HepG2 (cell line): ENCODE measurements around the gene CHAF1A. TPM values are rescaled to one million over a fixed set of nuclear protein-coding genes. Genes with fewer than 3 reads are reported as not detected.

ENCODE experiments used
- BCL6 ChIP-seq: IDR thresholded peaks from 2 replicates; pipeline ENCODE4 v1.6.1; 2016; ENCODE audit warnings: missing genetic modification reagents, missing compliant biosample characterization
- CEBPB ChIP-seq: IDR thresholded peaks from 2 replicates; pipeline ENCODE4 v1.6.1; 2011; ENCODE audit warnings: low read depth, low read length, improper control_type of control experiment, borderline replicate concordance
- DR1 ChIP-seq: sonication (generic); formaldehyde crosslinking; IDR thresholded peaks from 2 replicates; pipeline ENCODE4 v1.8.0; 2021; ENCODE audit warnings: mild to moderate bottlenecking, missing genetic modification reagents, inconsistent platforms
- EEA1 ChIP-seq: sonication (generic); formaldehyde crosslinking; IDR thresholded peaks from 2 replicates; pipeline ENCODE4 v1.5.1; 2020; ENCODE audit warnings: mild to moderate bottlenecking, missing genetic modification reagents, borderline replicate concordance
- HOXD1 ChIP-seq: sonication (generic); formaldehyde crosslinking; IDR thresholded peaks from 2 replicates; pipeline ENCODE4 v1.5.0; 2020; ENCODE audit warnings: missing genetic modification reagents
- KAT7 ChIP-seq: IDR thresholded peaks from 2 replicates; pipeline ENCODE4 v1.6.1; 2018; ENCODE audit warnings: borderline replicate concordance, missing compliant biosample characterization
- KLF16 ChIP-seq, 2 experiments: sonication (generic) in 1 of 2; formaldehyde crosslinking in 1 of 2; IDR thresholded peaks; 2 replicates each; pipeline versions ENCODE4 v1.6.1 to v1.8.0; 2016 to 2023; ENCODE audit warnings: missing genetic modification reagents in 2 of 2, missing compliant biosample characterization in 1 of 2
- MTA3 ChIP-seq: sonication (generic); formaldehyde crosslinking; IDR thresholded peaks from 2 replicates; pipeline ENCODE4 v1.4.0; 2020; ENCODE audit warnings: missing genetic modification reagents
- NFE2 ChIP-seq: sonication (generic); formaldehyde crosslinking; IDR thresholded peaks from 2 replicates; pipeline ENCODE4 v1.4.0; 2020; ENCODE audit warnings: missing genetic modification reagents
- NR2F6 ChIP-seq, 2 experiments: IDR thresholded peaks; 2 replicates each; pipeline ENCODE4 v1.6.1; 2016; ENCODE audit warnings: antibody characterized with exemption in 1 of 2, mild to moderate bottlenecking in 1 of 2
- PLRG1 ChIP-seq: fragments of 450-650 bp; conservative IDR thresholded peaks from 2 replicates; pipeline ENCODE4 v1.6.1; 2016
- POLR2AphosphoS5 ChIP-seq: IDR thresholded peaks from 2 replicates; pipeline ENCODE4 v1.6.1; 2012; ENCODE audit warnings: low read depth, low read length
- SAFB2 ChIP-seq: sonication (generic); formaldehyde crosslinking; IDR thresholded peaks from 2 replicates; pipeline ENCODE4 v1.5.1; 2020; ENCODE audit warnings: missing genetic modification reagents, low read depth, mild to moderate bottlenecking, borderline replicate concordance
- SP4 ChIP-seq: sonication (generic); formaldehyde crosslinking; IDR thresholded peaks from 2 replicates; pipeline ENCODE4 v1.8.1; 2023; ENCODE audit warnings: mild to moderate bottlenecking, missing genetic modification reagents
- ZBTB8A ChIP-seq: sonication (generic); formaldehyde crosslinking; IDR thresholded peaks from 2 replicates; pipeline ENCODE4 v1.4.0; 2020; ENCODE audit warnings: mild to moderate bottlenecking, low read depth, missing genetic modification reagents, borderline replicate concordance
- ZFYVE20 ChIP-seq: sonication (generic); formaldehyde crosslinking; IDR thresholded peaks from 2 replicates; pipeline ENCODE4 v1.8.0; 2023; ENCODE audit warnings: low read depth, mild to moderate bottlenecking, moderate library complexity, missing genetic modification reagents, borderline replicate concordance
- ZMYM4 ChIP-seq: sonication (generic); formaldehyde crosslinking; IDR thresholded peaks from 2 replicates; pipeline ENCODE4 v1.8.1; 2023; ENCODE audit warnings: mild to moderate bottlenecking, missing genetic modification reagents
- ZNF180 ChIP-seq: sonication (generic); formaldehyde crosslinking; IDR thresholded peaks from 2 replicates; pipeline ENCODE4 v1.4.0; 2020; ENCODE audit warnings: low read depth, missing genetic modification reagents, borderline replicate concordance
- ZNF224 ChIP-seq: sonication (generic); formaldehyde crosslinking; IDR thresholded peaks from 2 replicates; pipeline ENCODE4 v1.5.0; 2020; ENCODE audit warnings: mild to moderate bottlenecking, missing genetic modification reagents
- ZNF232 ChIP-seq: sonication (generic); formaldehyde crosslinking; IDR thresholded peaks from 2 replicates; pipeline ENCODE4 v1.4.0; 2020; ENCODE audit warnings: missing genetic modification reagents, borderline replicate concordance
- ZNF260 ChIP-seq: sonication (generic); formaldehyde crosslinking; IDR thresholded peaks from 2 replicates; pipeline ENCODE4 v1.4.0; 2020; ENCODE audit warnings: missing genetic modification reagents, low read depth, mild to moderate bottlenecking, borderline replicate concordance
- ZNF546 ChIP-seq: sonication (generic); formaldehyde crosslinking; conservative IDR thresholded peaks from 2 replicates; pipeline ENCODE4 v1.8.1; 2023; ENCODE audit warnings: mild to moderate bottlenecking, missing genetic modification reagents
- ZNF570 ChIP-seq: sonication (generic); formaldehyde crosslinking; IDR thresholded peaks from 2 replicates; pipeline ENCODE4 v1.4.0; 2020; ENCODE audit warnings: mild to moderate bottlenecking, missing genetic modification reagents, borderline replicate concordance
- polyA plus RNA-seq, 8 experiments: library from polyadenylated mRNA; depleted of rRNA in 3 of 8; stranded (reverse) in 7 of 8; unstranded in 1 of 8; fragments of >200 nt; fragmentation: Illumina TruSeq in 4 of 8; extraction: Trizol in 4 of 8; gene quantifications; 2 replicates each; pipeline versions ENCODE4 v1.2.1 to v1.2.3, GENCODE V29; 2011 to 2016; ENCODE audit warnings: low read depth in 4 of 8, missing spikeins in 1 of 8, mixed read lengths in 1 of 8; ENCODE audit not compliant: insufficient read depth in 1 of 8
- total RNA-seq, 5 experiments: library from RNA; depleted of rRNA; stranded (reverse); fragments of >200 nt; fragmentation: Illumina TruSeq; extraction: Trizol; gene quantifications; 2 replicates each; pipeline ENCODE4 v1.2.3, GENCODE V29; 2016; ENCODE audit warnings: low read depth in 1 of 5
- TF ChIP-seq, protein P1 (sequence below): IDR thresholded peaks from 2 replicates; pipeline ENCODE4 v1.6.1; 2012; ENCODE audit warnings: low read length, improper control_type of control experiment
- TF ChIP-seq, protein P2 (sequence below): sonication (generic); formaldehyde crosslinking; IDR thresholded peaks from 2 replicates; pipeline ENCODE4 v1.8.0; 2022; ENCODE audit warnings: mild to moderate bottlenecking, missing genetic modification reagents, moderate library complexity
- TF ChIP-seq, protein P3 (sequence below): sonication (generic); formaldehyde crosslinking; IDR thresholded peaks from 2 replicates; pipeline ENCODE4 v1.5.0; 2020; ENCODE audit warnings: missing genetic modification reagents

Gene CHAF1A
- total and polyA plus RNA-seq, 2 of the 13 experiments (the other 11 are each of a cell fraction or from before 2014, with no cell fraction given) = 11.0 to 34.8 TPM

DNA sequence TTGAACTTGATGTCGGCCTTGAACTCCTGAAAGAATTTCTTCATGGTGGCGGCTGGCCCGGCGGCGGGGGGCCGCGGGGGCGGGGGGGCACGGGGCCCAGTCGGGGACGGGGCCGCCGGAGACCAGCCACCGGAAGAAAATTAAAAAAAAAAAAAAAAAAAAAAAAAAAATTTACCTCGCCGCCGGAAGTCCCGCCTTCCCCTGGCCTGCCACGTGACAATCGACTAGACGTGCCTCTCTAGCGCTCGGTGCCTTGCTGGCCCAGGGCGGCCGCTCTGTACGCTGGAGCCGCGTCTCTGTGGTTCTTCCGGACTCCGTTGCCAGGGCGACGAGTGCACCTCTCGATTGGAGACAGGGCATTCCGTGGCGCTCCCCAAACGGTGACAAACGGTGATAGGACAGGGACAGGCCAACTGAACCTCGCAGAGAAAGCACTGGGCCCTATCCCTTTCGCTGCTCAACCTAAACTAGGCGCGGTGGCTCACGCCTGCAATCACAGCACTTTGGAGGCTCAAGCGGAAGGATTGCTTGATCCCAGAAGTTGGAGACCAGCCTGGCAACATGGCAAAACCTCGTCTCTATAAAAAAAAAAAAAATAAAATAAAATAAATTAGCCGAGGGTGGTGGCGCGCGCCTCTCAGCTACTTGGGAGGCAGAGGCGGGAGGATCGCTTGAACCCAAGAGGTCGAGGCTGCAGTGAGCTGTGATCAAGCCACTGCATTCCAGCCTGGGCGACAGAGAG is 55.4 kb downstream of the CHAF1A start, which contains the start of gene UBXN6 (continued):
- no peak for TF ChIP-seq MTA3 (CRISPR knock-in tag)
- no peak for TF ChIP-seq NFE2 (CRISPR knock-in tag)
- TF ChIP-seq HOXD1 (CRISPR knock-in tag) = no peak
- TF ChIP-seq BCL6 (CRISPR knock-in tag) = no peak
- TF ChIP-seq ZMYM4 (CRISPR knock-in tag) = peak; percentile 39; the same call in 1 of the 2 replicates
- no peak for TF ChIP-seq EEA1 (CRISPR knock-in tag)
- TF ChIP-seq ZNF260 = no peak
- TF ChIP-seq, protein P1, sequence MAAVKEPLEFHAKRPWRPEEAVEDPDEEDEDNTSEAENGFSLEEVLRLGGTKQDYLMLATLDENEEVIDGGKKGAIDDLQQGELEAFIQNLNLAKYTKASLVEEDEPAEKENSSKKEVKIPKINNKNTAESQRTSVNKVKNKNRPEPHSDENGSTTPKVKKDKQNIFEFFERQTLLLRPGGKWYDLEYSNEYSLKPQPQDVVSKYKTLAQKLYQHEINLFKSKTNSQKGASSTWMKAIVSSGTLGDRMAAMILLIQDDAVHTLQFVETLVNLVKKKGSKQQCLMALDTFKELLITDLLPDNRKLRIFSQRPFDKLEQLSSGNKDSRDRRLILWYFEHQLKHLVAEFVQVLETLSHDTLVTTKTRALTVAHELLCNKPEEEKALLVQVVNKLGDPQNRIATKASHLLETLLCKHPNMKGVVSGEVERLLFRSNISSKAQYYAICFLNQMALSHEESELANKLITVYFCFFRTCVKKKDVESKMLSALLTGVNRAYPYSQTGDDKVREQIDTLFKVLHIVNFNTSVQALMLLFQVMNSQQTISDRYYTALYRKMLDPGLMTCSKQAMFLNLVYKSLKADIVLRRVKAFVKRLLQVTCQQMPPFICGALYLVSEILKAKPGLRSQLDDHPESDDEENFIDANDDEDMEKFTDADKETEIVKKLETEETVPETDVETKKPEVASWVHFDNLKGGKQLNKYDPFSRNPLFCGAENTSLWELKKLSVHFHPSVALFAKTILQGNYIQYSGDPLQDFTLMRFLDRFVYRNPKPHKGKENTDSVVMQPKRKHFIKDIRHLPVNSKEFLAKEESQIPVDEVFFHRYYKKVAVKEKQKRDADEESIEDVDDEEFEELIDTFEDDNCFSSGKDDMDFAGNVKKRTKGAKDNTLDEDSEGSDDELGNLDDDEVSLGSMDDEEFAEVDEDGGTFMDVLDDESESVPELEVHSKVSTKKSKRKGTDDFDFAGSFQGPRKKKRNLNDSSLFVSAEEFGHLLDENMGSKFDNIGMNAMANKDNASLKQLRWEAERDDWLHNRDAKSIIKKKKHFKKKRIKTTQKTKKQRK = no peak
- no peak for TF ChIP-seq DR1
- TF ChIP-seq ZNF546 (CRISPR knock-in tag) = no peak
- 0 out of 4 replicates have a peak, but pooled peaks of 1 of the 2 experiments have one; percentile 31 for TF ChIP-seq KLF16 (CRISPR knock-in tag; IDR thresholded peaks at IDR 0.05)
- TF ChIP-seq NR2F6 (IDR thresholded peaks at IDR 0.05) = no peak
- TF ChIP-seq NR2F6 (CRISPR knock-in tag; IDR thresholded peaks at IDR 0.05) = peak; percentile 21; the same call in 1 of the 2 replicates
- no peak for TF ChIP-seq SAFB2
- no peak for TF ChIP-seq PLRG1
- TF ChIP-seq POLR2AphosphoS5 = no peak
- TF ChIP-seq CEBPB = no peak
- no peak for TF ChIP-seq KAT7 (CRISPR knock-in tag)
- TF ChIP-seq ZNF180 = no peak
- TF ChIP-seq ZNF570 (CRISPR knock-in tag) = no peak
- TF ChIP-seq ZFYVE20 (CRISPR knock-in tag) = no peak
- TF ChIP-seq ZBTB8A = no peak
- TF ChIP-seq, protein P2, sequence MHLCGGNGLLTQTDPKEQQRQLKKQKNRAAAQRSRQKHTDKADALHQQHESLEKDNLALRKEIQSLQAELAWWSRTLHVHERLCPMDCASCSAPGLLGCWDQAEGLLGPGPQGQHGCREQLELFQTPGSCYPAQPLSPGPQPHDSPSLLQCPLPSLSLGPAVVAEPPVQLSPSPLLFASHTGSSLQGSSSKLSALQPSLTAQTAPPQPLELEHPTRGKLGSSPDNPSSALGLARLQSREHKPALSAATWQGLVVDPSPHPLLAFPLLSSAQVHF (CRISPR knock-in tag) = no peak
- no peak for TF ChIP-seq ZNF232
- TF ChIP-seq ZNF224 (CRISPR knock-in tag) = no peak
- TF ChIP-seq, protein P3, sequence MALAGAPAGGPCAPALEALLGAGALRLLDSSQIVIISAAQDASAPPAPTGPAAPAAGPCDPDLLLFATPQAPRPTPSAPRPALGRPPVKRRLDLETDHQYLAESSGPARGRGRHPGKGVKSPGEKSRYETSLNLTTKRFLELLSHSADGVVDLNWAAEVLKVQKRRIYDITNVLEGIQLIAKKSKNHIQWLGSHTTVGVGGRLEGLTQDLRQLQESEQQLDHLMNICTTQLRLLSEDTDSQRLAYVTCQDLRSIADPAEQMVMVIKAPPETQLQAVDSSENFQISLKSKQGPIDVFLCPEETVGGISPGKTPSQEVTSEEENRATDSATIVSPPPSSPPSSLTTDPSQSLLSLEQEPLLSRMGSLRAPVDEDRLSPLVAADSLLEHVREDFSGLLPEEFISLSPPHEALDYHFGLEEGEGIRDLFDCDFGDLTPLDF (CRISPR knock-in tag) = no peak
- TF ChIP-seq SP4 = peak; percentile 63
